HepG2 (cell line): ENCODE results near the gene BPHL.

Experiments used
- CHD4 ChIP-seq: fragments of 200-600 bp; sonication (generic); IDR thresholded peaks from 2 replicates; pipeline ENCODE4 v1.7.0; 2017; ENCODE audit warnings: mild to moderate bottlenecking, low read length, borderline replicate concordance
- HDAC6 ChIP-seq: fragments of 200-600 bp; sonication (generic); IDR thresholded peaks from 2 replicates; pipeline ENCODE4 v1.7.0; 2017; ENCODE audit warnings: mild to moderate bottlenecking, antibody characterized with exemption, low read length, low read depth
- HOXA7 ChIP-seq: sonication (generic); formaldehyde crosslinking; IDR thresholded peaks from 2 replicates; pipeline ENCODE4 v1.8.1; 2022; ENCODE audit warnings: mild to moderate bottlenecking, missing genetic modification reagents, moderate library complexity
- KDM5A ChIP-seq: fragments of 200-600 bp; sonication (generic); IDR thresholded peaks from 2 replicates; pipeline ENCODE4 v1.7.0; 2018; ENCODE audit warnings: antibody characterized with exemption, mild to moderate bottlenecking, low read length, borderline replicate concordance
- MZF1 ChIP-seq: sonication (generic); formaldehyde crosslinking; IDR thresholded peaks from 2 replicates; pipeline ENCODE4 v1.8.1; 2023; ENCODE audit warnings: mild to moderate bottlenecking, missing genetic modification reagents, borderline replicate concordance
- POLR2A ChIP-seq, 2 experiments: IDR thresholded peaks; 2 replicates each; pipeline ENCODE4 v1.6.1; 2011; ENCODE audit warnings: low read depth in 2 of 2, low read length in 2 of 2, mild to moderate bottlenecking in 1 of 2, moderate library complexity in 1 of 2; ENCODE audit not compliant: insufficient read depth in 1 of 2
- RFX3 ChIP-seq: IDR thresholded peaks from 2 replicates; pipeline ENCODE4 v1.6.1; 2016; ENCODE audit warnings: missing biosample characterization, missing genetic modification reagents
- ZNF576 ChIP-seq: sonication (generic); formaldehyde crosslinking; IDR thresholded peaks from 2 replicates; pipeline ENCODE4 v1.4.0; 2020; ENCODE audit warnings: mild to moderate bottlenecking, missing genetic modification reagents
- ZNF629 ChIP-seq: sonication (generic); formaldehyde crosslinking; conservative IDR thresholded peaks from 2 replicates; pipeline ENCODE4 v1.5.0; 2020; ENCODE audit warnings: missing genetic modification reagents
- TF ChIP-seq, protein P1 (sequence below): sonication (generic); formaldehyde crosslinking; IDR thresholded peaks from 2 replicates; pipeline ENCODE4 v1.5.0; 2020; ENCODE audit warnings: mild to moderate bottlenecking, missing genetic modification reagents, moderate library complexity
- TF ChIP-seq, protein P2 (sequence below), 2 experiments: sonication (generic) in 1 of 2; formaldehyde crosslinking in 1 of 2; IDR thresholded peaks; 2 replicates each; pipeline versions ENCODE4 v1.5.1 to v1.6.1; 2011 to 2020; ENCODE audit warnings: borderline replicate concordance in 1 of 2, low read depth in 1 of 2, low read length in 1 of 2, mild to moderate bottlenecking in 1 of 2, missing genetic modification reagents in 1 of 2, moderate library complexity in 1 of 2
- TF ChIP-seq, protein P3 (sequence below): sonication (generic); formaldehyde crosslinking; IDR thresholded peaks from 2 replicates; pipeline ENCODE4 v1.4.0; 2020; ENCODE audit warnings: missing genetic modification reagents

DNA sequence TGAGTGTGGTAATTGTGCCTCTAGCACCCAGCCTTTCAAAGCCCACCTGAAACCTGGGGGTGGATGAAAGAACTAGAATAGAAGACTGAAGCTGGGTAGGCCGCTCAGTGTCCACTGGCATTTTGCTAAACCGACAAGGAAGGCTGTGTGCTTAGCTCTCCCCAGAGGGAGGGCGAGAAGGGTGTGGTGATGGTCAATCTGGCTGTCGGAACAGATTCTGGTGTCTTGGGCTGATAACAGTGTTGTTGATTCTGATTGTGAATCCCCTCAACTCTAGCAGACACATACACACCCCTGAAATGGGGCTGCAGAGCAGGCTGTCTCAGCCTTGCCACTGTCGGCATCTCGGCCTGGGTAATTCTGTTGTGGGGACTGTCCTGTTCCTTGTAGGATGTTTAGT, 4.1 kb upstream of the BPHL start:
- TF ChIP-seq RFX3 (no peak), HOXA7 (no peak), MZF1 (no peak), KDM5A (no peak), POLR2A (IDR thresholded peaks at IDR 0.05; ENCODE audit: insufficient read depth in 1 of 2, low read depth in 2 of 2, low read length in 2 of 2) (no peak), CHD4 (no peak), ZNF576 (CRISPR knock-in tag) (no peak), HDAC6 (no peak), ZNF629 (CRISPR knock-in tag) (no peak)
- TF ChIP-seq, protein P1, sequence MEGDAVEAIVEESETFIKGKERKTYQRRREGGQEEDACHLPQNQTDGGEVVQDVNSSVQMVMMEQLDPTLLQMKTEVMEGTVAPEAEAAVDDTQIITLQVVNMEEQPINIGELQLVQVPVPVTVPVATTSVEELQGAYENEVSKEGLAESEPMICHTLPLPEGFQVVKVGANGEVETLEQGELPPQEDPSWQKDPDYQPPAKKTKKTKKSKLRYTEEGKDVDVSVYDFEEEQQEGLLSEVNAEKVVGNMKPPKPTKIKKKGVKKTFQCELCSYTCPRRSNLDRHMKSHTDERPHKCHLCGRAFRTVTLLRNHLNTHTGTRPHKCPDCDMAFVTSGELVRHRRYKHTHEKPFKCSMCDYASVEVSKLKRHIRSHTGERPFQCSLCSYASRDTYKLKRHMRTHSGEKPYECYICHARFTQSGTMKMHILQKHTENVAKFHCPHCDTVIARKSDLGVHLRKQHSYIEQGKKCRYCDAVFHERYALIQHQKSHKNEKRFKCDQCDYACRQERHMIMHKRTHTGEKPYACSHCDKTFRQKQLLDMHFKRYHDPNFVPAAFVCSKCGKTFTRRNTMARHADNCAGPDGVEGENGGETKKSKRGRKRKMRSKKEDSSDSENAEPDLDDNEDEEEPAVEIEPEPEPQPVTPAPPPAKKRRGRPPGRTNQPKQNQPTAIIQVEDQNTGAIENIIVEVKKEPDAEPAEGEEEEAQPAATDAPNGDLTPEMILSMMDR (CRISPR knock-in tag): no peak
- TF ChIP-seq, protein P2, sequence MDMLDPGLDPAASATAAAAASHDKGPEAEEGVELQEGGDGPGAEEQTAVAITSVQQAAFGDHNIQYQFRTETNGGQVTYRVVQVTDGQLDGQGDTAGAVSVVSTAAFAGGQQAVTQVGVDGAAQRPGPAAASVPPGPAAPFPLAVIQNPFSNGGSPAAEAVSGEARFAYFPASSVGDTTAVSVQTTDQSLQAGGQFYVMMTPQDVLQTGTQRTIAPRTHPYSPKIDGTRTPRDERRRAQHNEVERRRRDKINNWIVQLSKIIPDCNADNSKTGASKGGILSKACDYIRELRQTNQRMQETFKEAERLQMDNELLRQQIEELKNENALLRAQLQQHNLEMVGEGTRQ (IDR thresholded peaks at IDR 0.05; ENCODE audit: low read depth, low read length): no peak
- TF ChIP-seq, protein P2 (CRISPR knock-in tag; IDR thresholded peaks at IDR 0.05; ENCODE audit: borderline replicate concordance): no peak
- TF ChIP-seq, protein P3, sequence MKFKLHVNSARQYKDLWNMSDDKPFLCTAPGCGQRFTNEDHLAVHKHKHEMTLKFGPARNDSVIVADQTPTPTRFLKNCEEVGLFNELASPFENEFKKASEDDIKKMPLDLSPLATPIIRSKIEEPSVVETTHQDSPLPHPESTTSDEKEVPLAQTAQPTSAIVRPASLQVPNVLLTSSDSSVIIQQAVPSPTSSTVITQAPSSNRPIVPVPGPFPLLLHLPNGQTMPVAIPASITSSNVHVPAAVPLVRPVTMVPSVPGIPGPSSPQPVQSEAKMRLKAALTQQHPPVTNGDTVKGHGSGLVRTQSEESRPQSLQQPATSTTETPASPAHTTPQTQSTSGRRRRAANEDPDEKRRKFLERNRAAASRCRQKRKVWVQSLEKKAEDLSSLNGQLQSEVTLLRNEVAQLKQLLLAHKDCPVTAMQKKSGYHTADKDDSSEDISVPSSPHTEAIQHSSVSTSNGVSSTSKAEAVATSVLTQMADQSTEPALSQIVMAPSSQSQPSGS (CRISPR knock-in tag): no peak
